Muscle layer of colon (tissue), 2 donors: ENCODE results near the gene SORD.
"Not testable (repeated sequence)": the region's sequence is repeated elsewhere in the genome, so short reads cannot be mapped to it uniquely, and the experiment has no call there.

Experiments used
- H3K27ac ChIP-seq: one replicate; pipeline ENCODE4 v1.7.0; 2013; ENCODE audit warnings: low read depth, mild to moderate bottlenecking, low read length, moderate library complexity
- H3K27me3 ChIP-seq, 2 donors: one replicate each; pipeline ENCODE4 v1.7.0; 2013; ENCODE audit warnings: low read length in 2 of 2, mild to moderate bottlenecking in 2 of 2; ENCODE audit not compliant: insufficient read depth in 2 of 2, control insufficient read depth in 1 of 2
- H3K36me3 ChIP-seq: one replicate; pipeline ENCODE4 v1.7.0; 2013; ENCODE audit warnings: mild to moderate bottlenecking, low read length; ENCODE audit not compliant: insufficient read depth
- H3K4me1 ChIP-seq: one replicate; pipeline ENCODE4 v1.7.0; 2013; ENCODE audit warnings: mild to moderate bottlenecking, low read length; ENCODE audit not compliant: insufficient read depth
- H3K4me3 ChIP-seq, 2 donors: one replicate each; pipeline ENCODE4 v1.7.0; 2013; ENCODE audit warnings: low read length in 2 of 2, low read depth in 1 of 2, mild to moderate bottlenecking in 1 of 2, moderate library complexity in 1 of 2
- H3K9ac ChIP-seq: one replicate; pipeline ENCODE4 v1.7.0; 2013; ENCODE audit warnings: low read length
- H3K9me3 ChIP-seq: one replicate; pipeline ENCODE4 v1.7.0; 2013; ENCODE audit warnings: mild to moderate bottlenecking, low read length
- donor health status: abdominal sarcoma.
- donor health status: Adenocarcinoma of cecum.

SORD gene

DNA sequence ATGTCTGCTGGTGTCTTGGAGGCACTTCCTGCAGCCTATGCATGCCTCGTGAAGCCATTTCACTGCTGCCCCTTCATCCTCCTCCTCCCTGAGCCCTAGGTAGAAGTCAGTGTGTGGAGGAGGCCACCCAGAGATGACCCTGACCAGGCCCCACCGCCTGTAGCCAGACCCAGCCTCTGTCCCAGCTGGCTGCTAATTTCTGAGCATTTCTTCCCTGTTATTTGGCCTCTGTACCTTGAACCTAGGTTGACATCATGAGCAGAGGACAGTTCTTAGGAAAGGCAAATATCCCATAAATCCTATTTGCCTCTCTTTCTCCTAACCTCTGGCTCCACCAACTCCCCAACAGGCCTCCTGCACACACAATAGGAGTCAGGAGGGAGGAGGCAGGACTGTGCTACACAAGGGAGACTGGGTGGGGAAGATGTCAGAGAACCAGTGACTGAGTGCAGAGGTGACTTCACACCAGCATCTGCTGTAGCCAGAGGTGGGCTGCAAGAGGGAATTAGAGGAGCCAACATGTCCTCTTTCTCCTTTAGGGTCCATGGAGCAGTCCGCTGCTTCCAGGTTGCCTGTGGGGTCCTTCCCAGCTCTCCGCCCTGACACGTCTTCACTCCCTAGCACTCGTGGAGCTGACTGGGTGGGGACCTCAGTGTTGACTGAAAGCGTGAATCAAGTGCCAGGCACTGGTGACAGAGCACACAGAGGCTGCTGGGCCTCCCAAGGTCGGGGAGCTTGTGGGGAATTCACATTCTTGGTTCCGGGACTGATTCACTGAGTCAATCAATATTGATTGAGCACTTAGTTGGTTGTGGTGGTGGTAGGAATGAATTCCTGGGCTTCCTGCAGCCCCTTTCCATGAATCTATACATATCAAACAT lies 52.7 kb downstream of the SORD start:
- H3K9ac ChIP-seq, H3K4me1 ChIP-seq, H3K36me3 ChIP-seq, H3K27me3 ChIP-seq, H3K4me3 ChIP-seq, H3K27ac ChIP-seq, H3K9me3 ChIP-seq: not testable (repeated sequence)

DNA sequence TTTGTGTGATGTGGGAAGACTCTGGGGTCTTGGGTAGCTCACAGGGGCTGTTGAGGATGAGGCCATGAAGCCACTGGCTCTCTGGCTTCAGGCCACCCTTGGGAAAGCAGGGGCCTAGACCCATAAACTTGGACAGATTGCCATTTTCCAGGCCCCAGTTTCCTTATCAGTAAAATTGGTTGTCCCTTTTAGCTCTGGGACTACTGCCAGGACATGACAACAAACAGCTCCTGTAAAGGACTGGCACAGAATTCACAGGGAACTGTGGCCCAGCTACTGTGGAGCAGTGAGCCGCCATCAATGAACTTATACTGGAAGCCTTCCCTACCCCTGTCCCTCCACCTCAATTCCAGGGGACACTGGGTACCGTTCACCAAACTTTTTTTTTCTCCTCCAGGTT lies 54.4 kb downstream of the SORD start:
- not testable (repeated sequence) for H3K4me1 ChIP-seq, H3K27ac ChIP-seq, H3K9me3 ChIP-seq, H3K27me3 ChIP-seq, H3K36me3 ChIP-seq, H3K4me3 ChIP-seq, H3K9ac ChIP-seq

- not testable (repeated sequence) for H3K27ac ChIP-seq, H3K27me3 ChIP-seq, H3K9me3 ChIP-seq, H3K9ac ChIP-seq, H3K4me1 ChIP-seq, H3K4me3 ChIP-seq, H3K36me3 ChIP-seq
These were observed 56.2 kb downstream of the SORD start for GRCh38 chr15:45079201-45079600.

- H3K27me3 ChIP-seq, H3K4me1 ChIP-seq, H3K9ac ChIP-seq, H3K4me3 ChIP-seq, H3K27ac ChIP-seq, H3K9me3 ChIP-seq, H3K36me3 ChIP-seq: not testable (repeated sequence)
These were observed 56.7 kb downstream of the SORD start for GRCh38 chr15:45079628-45080246.

DNA sequence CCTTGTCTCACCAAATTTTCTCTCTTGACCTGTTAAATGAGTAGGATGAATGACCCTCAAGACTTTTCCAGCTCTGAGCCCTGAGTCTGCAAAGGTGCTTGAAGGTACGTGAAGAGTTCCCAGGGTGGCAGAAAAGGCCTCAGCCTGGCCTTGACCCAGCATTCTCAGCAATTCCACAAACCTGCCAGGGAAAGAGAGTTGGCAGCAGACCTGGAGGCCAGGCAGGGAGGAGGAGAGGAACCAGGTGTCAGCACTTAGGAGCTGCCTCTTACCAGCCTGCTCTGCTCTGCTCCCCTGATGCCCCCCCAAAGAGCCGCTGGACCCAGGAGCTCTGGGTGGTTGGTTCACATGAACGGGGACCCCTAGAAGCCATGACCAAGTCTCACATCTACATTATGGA lies 57.6 kb downstream of the SORD start:
- not testable (repeated sequence) for H3K36me3 ChIP-seq, H3K9ac ChIP-seq, H3K4me3 ChIP-seq, H3K27me3 ChIP-seq, H3K9me3 ChIP-seq, H3K4me1 ChIP-seq, H3K27ac ChIP-seq

DNA sequence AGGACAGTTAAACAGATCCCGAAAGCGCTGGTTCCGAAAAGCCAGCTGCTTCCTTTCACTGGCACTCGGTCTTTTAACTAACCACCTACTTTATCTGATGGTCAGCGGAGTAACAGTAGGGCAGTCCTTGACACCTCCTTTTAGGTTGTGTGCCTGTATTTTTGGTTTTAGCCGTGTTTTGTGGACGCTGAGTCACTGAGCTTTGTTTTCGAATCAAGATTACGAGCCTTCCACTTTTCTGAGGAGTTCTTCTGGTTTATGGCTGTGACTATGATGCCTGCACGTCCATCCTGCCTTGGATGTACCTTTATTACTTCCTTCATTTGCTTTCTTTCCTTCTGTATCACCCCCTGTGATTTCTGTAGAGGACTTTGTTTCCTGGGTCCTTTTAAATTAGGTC lies 59.4 kb downstream of the SORD start:
- H3K4me3 ChIP-seq, H3K4me1 ChIP-seq, H3K27ac ChIP-seq, H3K9me3 ChIP-seq, H3K9ac ChIP-seq, H3K27me3 ChIP-seq, H3K36me3 ChIP-seq: not testable (repeated sequence)

DNA sequence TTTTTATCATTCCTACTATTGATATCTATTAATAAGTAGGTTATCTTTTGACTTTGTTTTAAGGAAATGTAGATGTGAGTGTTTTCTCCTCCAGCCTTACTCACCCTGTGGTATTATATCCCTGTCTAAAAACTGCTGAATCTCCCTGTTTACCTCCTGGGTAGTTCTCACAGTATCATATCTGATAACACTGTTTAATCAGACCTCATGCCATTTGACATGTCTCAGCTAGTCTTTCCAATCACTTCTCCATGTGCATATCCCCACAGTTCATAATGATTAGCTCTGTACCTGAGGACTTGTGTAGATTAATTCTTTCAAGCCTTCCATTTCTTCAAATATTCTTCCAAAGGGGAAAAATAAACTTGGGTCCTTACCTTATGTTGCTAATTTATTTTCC lies 60.2 kb downstream of the SORD start:
- Histone ChIP-seq H3K4me3 (no peak overlapping the region), H3K36me3 (no peaks in the 10 kb centered on the region), H3K9ac (no peak overlapping the region), H3K27ac (no peak overlapping the region), H3K27me3 (no peaks in the 10 kb centered on the region), H3K4me1 (no peaks in the 10 kb centered on the region), H3K9me3 (no peaks in the 10 kb centered on the region)

DNA sequence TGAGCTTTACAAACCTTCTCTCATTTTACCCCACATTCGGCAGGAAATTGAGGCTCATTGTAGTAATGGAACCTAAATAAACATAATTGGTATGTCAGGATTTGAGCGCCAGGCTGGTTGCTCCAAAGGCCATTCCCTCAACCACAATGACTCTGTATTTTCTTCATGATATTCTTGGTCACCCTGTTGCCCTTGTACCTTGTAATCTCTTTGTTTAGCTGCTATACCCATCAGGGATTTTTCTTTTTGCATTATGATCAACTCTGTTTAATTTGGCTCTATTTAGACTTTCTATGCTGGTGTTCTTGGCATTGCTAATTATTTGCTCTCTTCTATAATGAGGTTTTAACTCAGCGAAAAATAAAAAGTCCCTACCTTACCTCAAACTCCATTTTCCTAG lies 61.2 kb downstream of the SORD start:
- no peaks in the 10 kb centered on the region for H3K27me3 ChIP-seq
- H3K27ac ChIP-seq: no peak overlapping the region
- no peak overlapping the region for H3K9ac ChIP-seq
- H3K4me3 ChIP-seq: no peak overlapping the region
- no peaks in the 10 kb centered on the region for H3K4me1 ChIP-seq
- H3K36me3 ChIP-seq: no peaks in the 10 kb centered on the region
- no peaks in the 10 kb centered on the region for H3K9me3 ChIP-seq

GRCh38 chr15:45087513-45087912 lies 64.5 kb downstream of the SORD start:
- Histone ChIP-seq H3K9ac (no peak overlapping the region), H3K4me3 (no peak overlapping the region), H3K9me3 (no peaks in the 10 kb centered on the region), H3K27ac (no peak overlapping the region), H3K4me1 (no peaks in the 10 kb centered on the region), H3K36me3 (no peaks in the 10 kb centered on the region), H3K27me3 (no peaks in the 10 kb centered on the region)

DNA sequence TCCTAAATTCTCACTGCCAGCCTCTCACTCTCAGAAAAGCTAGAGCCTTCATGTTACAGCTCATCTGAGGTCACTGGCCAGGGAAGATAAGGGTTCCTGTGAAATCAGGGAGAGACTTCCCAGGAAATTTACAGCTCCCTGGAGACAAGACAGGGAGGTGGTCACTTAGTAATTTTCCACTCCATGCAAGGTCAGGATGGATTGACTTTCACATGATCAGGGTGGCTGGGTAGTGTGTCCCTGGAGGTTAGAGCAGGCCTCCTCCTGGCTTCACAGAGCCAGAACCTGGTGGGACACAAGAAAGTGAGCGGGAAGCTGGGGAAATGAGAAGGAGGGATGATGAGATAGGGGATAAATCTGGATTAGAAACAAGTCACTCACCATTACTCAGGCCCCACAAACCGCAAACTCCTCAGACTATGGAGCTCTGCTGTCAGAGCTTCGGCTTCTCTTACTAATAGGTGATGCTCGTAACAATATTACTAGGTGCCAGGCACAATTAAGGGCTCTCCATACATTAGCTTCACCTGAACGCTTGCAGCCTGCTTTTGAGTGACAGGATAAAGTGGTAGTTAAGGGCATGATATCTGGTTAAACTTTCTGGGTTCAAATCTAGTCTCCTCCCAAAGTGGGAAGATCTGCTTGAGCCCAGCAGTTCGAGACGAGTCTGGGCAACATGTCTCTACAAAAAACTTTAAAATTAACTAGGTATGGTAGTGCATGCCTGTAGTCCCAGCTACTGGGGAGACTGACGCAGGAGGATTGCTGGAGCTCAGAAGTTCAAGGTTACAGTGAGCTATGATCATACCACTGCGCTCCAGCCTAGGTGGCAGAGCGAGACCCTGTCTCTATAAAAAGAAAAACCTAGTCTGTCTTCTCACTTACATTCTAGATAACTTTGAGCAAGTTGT lies 66.1 kb downstream of the SORD start:
- H3K36me3 ChIP-seq: no peaks in the 10 kb centered on the region
- H3K27ac ChIP-seq: no peak overlapping the region
- no peaks in the 10 kb centered on the region for H3K4me1 ChIP-seq
- H3K9ac ChIP-seq: no peak overlapping the region
- no peak overlapping the region for H3K4me3 ChIP-seq
- H3K9me3 ChIP-seq: no peaks in the 10 kb centered on the region
- no peaks in the 10 kb centered on the region for H3K27me3 ChIP-seq

GRCh38 chr15:45089712-45090373 lies 66.8 kb downstream of the SORD start:
- Histone ChIP-seq H3K4me3 (no peak overlapping the region), H3K9ac (no peak overlapping the region), H3K36me3 (no peaks in the 10 kb centered on the region), H3K27ac (no peak overlapping the region), H3K4me1 (no peaks in the 10 kb centered on the region), H3K9me3 (no peaks in the 10 kb centered on the region), H3K27me3 (no peaks in the 10 kb centered on the region)
